Neural crest cell (in vitro differentiated cells): ENCODE data around the gene PPBP. TPM values are rescaled to one million over a fixed set of nuclear protein-coding genes. Genes with fewer than 3 reads are reported as not detected.

ENCODE experiments used
- DNase-seq: peaks from one replicate; pipeline ENCODE4 v3.0.0; 2021; ENCODE audit warnings: low read depth, mixed read lengths, low spot score
- H3K27ac Mint-ChIP-seq: one replicate; pipeline ENCODE4 v1.8.0; 2021; ENCODE audit warnings: mild to moderate bottlenecking, mixed read lengths; ENCODE audit not compliant: unreplicated experiment
- H3K27me3 Mint-ChIP-seq: 2 replicates; pipeline ENCODE4 v1.8.0; 2021; ENCODE audit warnings: low read depth, mild to moderate bottlenecking, mixed read lengths
- H3K36me3 Mint-ChIP-seq: 2 replicates; pipeline ENCODE4 v1.8.0; 2021; ENCODE audit warnings: low read depth, mild to moderate bottlenecking, mixed read lengths
- H3K4me1 Mint-ChIP-seq: 2 replicates; pipeline ENCODE4 v1.8.0; 2021; ENCODE audit warnings: mixed read lengths
- H3K4me3 Mint-ChIP-seq: one replicate; pipeline ENCODE4 v1.8.0; 2021; ENCODE audit warnings: mild to moderate bottlenecking, mixed read lengths
- H3K9me3 Mint-ChIP-seq: 2 replicates; pipeline ENCODE4 v1.8.0; 2021; ENCODE audit warnings: mixed read lengths
- total RNA-seq: library from RNA; stranded (reverse); gene quantifications from 2 replicates; pipeline ENCODE4 v1.2.1, GENCODE V29; 2021
- TF ChIP-seq, protein P1 (sequence below): fragments of 200-600 bp; sonication (generic); conservative IDR thresholded peaks from 2 replicates; pipeline ENCODE4 v1.5.0; 2021; ENCODE audit warnings: antibody characterized with exemption, mild to moderate bottlenecking

The PPBP gene
- total RNA-seq, 1 donor from 2014 or later, result not detected

DNA sequence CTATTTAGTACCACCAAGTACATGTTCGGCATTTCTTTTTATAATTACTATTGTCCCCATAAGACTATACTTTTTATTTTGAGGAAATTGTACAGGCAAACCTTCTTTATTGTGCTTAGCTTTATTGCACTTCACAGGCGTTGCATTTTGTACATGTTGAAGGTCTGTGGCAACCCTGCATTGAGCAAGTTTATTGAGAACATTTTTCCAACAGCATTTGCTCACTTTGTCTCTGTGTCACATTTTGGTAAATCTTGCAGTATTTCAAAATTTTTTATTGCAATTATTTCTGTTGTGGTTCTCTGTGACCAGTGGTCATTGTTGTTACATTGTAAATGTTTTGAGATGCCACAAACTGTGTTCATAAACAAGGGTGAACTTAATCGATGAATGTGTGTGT, 21.3 kb upstream of the PPBP start:
- no peak overlapping the region for H3K4me3 Mint-ChIP-seq
- H3K27me3 Mint-ChIP-seq, result peaks cover 5% of the 10 kb centered on the region
- DNase-seq, result no peak
- H3K4me1 Mint-ChIP-seq, result no peaks in the 10 kb centered on the region
- H3K9me3 Mint-ChIP-seq, result peaks cover 4% of the 10 kb centered on the region
- TF ChIP-seq, protein P1, sequence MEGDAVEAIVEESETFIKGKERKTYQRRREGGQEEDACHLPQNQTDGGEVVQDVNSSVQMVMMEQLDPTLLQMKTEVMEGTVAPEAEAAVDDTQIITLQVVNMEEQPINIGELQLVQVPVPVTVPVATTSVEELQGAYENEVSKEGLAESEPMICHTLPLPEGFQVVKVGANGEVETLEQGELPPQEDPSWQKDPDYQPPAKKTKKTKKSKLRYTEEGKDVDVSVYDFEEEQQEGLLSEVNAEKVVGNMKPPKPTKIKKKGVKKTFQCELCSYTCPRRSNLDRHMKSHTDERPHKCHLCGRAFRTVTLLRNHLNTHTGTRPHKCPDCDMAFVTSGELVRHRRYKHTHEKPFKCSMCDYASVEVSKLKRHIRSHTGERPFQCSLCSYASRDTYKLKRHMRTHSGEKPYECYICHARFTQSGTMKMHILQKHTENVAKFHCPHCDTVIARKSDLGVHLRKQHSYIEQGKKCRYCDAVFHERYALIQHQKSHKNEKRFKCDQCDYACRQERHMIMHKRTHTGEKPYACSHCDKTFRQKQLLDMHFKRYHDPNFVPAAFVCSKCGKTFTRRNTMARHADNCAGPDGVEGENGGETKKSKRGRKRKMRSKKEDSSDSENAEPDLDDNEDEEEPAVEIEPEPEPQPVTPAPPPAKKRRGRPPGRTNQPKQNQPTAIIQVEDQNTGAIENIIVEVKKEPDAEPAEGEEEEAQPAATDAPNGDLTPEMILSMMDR, result no peak
- H3K36me3 Mint-ChIP-seq, result no peaks in the 10 kb centered on the region
- no peak overlapping the region for H3K27ac Mint-ChIP-seq

DNA sequence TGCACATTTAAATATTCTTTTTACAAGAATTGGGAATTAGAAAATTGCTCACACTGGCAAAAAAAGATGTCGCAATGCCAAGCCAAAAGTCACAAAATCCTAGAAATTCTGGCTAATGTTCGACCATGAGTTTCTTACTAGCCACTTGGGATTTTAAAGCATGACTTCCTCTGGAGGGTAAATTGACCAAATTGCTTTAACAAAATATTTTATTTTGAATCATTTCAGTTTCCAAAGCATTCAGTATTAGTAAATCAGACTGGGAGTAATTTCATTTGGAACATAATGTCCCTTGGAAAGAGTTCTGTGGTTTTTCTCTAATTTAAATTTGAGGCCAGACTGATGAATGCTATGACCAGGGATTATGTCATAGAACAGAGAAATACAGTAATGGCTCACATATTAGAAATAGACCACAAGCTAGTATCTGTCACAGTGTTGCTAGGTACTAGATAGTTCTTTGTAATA, 18.1 kb upstream of the PPBP start:
- H3K4me1 Mint-ChIP-seq, result no peaks in the 10 kb centered on the region
- no peak overlapping the region for H3K27ac Mint-ChIP-seq
- H3K9me3 Mint-ChIP-seq, result peaks cover 4% of the 10 kb centered on the region
- TF ChIP-seq, protein P1, result no peak
- DNase-seq, result no peak
- H3K4me3 Mint-ChIP-seq, result no peak overlapping the region
- no peaks in the 10 kb centered on the region for H3K27me3 Mint-ChIP-seq
- H3K36me3 Mint-ChIP-seq, result no peaks in the 10 kb centered on the region

DNA sequence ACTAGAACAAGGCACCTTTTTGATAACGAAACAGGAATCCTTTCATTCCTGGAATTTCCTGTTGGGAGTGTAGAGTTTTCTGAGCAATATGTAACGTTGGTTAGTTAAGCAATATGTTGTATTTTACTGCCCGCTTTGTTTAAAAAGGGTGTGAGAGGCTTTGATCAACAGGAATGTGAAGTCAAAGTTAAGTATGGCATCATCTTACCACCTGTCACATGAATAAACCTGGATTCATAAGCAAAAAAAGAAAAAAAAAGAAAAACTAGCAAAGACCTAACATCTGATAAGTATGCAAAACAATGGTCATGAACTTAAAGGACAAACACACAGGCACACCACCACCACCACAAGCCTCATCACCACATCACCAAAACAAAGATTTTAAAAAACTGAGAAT, 17.5 kb upstream of the PPBP start:
- Mint-ChIP-seq H3K36me3 (no peaks in the 10 kb centered on the region), H3K4me1 (no peaks in the 10 kb centered on the region), H3K9me3 (peaks cover 2% of the 10 kb centered on the region), H3K27ac (no peak overlapping the region), H3K27me3 (no peaks in the 10 kb centered on the region), H3K4me3 (no peak overlapping the region)
- TF ChIP-seq, protein P1, result no peak
- DNase-seq, result no peak

DNA sequence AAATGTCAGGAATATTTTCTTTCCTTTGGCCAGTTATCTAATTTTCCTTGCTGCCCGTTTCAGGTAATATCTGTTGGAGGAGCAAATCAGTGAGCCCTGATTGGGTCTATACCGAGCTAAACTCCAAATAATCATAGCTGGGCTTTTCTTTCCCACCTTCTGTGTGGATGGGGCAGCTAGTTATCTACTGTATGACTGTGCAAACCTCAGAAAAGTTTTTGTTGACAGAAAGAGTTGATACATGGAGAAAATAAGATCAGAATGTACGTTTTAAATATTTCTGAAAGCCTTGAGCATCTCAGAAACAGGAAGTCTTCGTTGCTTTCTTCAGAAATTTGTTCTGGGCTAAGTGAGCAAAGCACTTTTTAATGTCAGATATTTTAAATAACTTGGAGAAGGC, 16.7 kb upstream of the PPBP start:
- H3K4me3 Mint-ChIP-seq, result no peak overlapping the region
- no peak for DNase-seq
- H3K27ac Mint-ChIP-seq, result no peak overlapping the region
- no peaks in the 10 kb centered on the region for H3K9me3 Mint-ChIP-seq
- peaks cover 5% of the 10 kb centered on the region for H3K27me3 Mint-ChIP-seq
- no peaks in the 10 kb centered on the region for H3K4me1 Mint-ChIP-seq
- TF ChIP-seq, protein P1, result no peak
- H3K36me3 Mint-ChIP-seq, result no peaks in the 10 kb centered on the region

DNA sequence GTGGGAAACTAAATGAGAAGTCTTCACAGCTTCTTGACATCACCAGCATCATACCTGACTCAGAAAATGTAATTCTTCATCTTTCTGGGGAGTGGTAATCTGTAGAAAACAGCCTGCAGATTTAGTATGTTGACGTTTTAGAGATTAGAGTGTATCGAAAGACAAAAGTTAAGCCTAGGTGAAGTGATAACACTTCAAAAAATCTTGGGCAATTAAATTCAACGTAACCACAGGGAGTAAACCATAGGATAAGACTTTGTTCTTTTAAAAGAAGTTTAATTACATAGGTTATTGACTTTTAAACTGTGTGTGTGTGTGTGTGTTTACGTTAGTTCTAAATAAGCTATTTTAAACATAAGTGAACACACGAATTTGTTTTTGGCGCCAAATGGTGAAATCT, 12.3 kb upstream of the PPBP start:
- peaks cover 36% of the 10 kb centered on the region for H3K27me3 Mint-ChIP-seq
- no peaks in the 10 kb centered on the region for H3K9me3 Mint-ChIP-seq
- peaks cover 11% of the 10 kb centered on the region for H3K4me1 Mint-ChIP-seq
- no peaks in the 10 kb centered on the region for H3K36me3 Mint-ChIP-seq
- TF ChIP-seq, protein P1, result no peak
- DNase-seq, result no peak
- H3K27ac Mint-ChIP-seq, result no peak overlapping the region
- H3K4me3 Mint-ChIP-seq, result no peak overlapping the region
